Stimulated activated CD8-positive, alpha-beta memory T cell treated with anti-CD3 and anti-CD28 coated beads, Interleukin-12 subunit alpha, Interleukin-12 subunit beta, amount 100 ng/mL, for 4 hours (primary cell): Measurements from ENCODE around the gene WNK4.

Experiments
- DNase-seq: peaks from one replicate; pipeline ENCODE4 v3.0.0-alpha.2; 2020; ENCODE audit warnings: low read depth

WNK4 gene

DNA sequence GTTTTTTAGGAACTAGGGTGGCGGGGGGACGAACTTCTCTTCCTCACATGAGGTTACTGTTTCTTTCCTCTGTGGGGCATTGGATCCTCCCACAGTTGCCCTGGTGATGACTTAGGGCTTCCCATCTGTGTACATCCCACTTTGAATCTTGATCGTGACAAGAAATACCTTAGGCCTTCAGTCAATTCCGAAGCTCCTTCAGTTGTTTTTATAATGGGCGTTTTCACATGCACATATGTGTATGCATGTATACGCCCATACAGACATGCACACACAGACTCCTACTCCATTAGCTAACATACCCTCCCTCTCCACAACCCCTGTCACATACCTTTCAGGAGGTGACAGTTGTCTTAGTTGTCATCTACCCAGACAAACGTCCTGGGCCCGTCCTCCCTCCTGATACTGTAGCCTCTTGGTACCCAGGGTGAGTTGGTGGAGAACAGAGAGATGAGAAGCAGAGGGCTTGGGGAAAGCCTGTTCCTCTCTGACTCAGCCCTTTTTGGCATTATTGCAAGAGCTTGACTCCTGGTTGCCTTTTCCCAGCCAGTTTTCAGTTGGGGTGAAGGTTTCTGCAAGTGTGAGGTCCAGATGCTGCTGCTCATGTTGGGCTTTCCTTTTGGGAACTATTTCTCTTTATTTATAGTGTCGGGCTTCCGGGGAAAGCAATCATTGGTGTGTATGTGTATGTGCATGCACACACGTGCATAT is 61.7 kb downstream of the WNK4 start:
- no peak for DNase-seq

DNA sequence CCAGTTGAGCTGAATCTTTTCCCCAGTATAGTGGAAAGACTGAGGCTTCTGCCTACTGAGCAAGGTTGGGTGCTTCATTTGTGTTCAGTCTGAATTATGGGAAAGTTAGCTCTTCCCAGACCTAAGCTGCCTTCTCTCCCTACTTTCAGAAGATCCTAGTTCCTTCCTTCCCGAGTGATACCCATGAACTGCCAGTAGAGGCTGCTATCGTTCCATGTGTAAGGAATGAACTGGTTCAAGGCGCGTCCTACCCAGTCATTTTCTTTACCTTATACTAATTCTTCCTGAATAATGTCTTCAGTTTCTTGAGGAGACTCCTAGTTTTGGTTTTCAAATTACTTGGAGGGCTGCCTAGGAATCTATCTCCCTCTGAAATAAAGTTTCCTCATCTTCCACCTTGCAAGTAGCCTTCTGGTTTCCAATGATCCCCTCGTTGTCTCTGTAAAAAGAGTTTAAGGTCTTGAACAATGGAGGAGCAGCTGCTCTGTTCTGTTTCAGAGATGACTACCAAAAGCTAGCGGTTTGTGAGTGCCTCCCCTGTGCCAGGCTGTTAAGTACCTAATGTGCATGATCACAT is 63.0 kb downstream of the WNK4 start:
- no peak for DNase-seq

DNA sequence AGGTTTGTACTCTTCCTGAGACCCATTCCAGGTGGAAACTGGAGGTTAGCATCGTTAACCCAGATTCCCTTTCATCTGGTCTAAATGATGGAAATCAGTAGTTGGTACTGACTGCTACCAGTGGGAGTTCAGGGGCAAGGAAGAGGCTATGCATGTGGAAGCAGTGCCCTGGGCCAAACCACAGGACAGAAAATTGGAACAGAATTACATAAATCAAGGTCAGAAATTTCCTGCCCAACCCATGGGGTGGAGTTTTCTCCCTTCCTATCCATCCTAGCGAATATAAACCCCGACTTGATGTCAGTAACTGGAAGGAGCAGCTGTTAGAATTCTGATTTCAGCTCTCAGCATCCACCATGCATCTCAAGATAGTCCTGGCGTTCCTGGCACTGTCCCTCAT is 63.9 kb downstream of the WNK4 start, which contains the start of gene AOC2:
AOC2 (plus strand) TSS at position 310 of the 400 bp plus-strand sequence; CDS start at position 357, 47 bp downstream.
- DNase-seq, result no peak

DNA sequence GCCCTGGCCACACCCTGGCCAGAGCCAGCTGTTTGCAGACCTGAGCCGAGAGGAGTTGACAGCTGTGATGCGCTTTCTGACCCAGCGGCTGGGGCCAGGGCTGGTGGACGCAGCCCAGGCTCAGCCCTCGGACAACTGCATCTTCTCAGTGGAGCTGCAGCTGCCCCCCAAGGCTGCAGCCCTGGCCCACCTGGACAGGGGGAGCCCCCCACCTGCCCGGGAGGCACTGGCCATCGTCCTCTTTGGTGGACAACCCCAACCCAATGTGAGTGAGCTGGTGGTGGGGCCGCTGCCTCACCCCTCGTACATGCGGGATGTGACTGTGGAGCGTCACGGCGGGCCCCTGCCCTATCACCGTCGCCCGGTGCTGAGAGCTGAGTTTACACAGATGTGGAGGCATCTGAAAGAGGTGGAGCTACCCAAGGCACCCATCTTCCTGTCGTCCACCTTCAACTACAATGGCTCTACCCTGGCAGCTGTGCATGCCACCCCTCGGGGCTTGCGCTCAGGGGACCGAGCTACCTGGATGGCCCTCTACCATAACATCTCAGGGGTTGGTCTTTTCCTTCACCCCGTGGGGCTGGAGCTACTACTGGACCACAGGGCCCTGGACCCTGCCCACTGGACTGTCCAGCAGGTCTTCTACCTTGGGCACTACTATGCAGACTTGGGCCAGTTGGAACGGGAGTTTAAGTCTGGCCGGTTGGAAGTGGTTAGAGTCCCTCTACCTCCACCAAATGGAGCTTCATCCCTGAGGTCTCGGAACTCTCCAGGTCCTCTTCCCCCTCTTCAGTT is 64.5 kb downstream of the WNK4 start:
- no peak for DNase-seq

DNA sequence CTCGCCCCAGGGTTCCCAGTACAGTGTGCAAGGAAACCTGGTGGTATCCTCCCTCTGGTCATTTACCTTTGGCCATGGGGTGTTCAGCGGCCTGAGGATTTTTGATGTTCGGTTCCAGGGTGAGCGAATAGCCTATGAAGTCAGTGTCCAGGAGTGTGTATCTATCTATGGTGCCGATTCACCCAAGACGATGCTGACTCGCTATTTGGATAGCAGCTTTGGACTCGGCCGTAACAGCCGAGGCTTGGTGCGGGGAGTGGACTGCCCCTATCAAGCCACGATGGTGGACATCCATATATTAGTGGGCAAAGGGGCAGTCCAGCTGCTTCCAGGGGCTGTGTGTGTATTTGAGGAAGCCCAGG is 65.1 kb downstream of the WNK4 start:
- no peak for DNase-seq

DNA sequence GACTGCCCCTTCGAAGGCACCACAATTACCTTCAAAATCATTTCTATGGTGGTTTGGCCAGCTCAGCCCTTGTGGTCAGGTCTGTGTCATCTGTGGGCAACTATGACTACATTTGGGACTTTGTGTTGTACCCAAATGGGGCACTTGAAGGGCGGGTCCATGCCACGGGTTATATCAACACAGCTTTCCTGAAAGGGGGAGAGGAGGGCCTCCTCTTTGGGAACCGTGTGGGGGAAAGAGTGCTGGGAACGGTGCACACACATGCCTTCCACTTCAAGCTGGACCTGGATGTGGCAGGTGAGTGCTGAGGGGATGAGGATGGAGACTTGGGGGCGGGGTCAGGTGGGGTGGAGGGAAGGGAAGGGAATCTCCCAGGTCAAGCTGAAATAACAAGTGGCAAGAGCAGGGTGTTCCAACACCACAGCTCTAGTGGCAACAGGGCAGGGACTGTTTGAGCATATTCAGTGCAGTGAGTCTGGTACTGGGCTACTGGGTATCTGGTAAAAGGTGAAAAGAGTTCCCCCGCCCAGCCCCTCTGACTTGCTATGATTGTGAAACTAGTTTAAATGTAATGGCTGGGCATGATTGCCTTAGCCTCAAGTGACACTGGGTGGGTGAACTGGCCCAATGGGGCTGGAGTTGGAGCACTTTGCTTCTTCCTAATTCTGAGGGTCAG is 65.6 kb downstream of the WNK4 start:
- no peak for DNase-seq
